ENCODE results near the gene CC2D1A.
A peak's percentile ranks its signal among the peaks of the same experiment; 100 is the strongest.

CC2D1A gene

GRCh38 chr19:13935765-13936510 is 29.9 kb downstream of the CC2D1A start:
- FAIRE-seq (no peak), DNase-seq (ENCODE audit: low spot score) (peak; percentile 45)

GRCh38 chr19:13937479-13938300 is 31.7 kb downstream of the CC2D1A start:
- FAIRE-seq, result peak; percentile 85
- DNase-seq (ENCODE audit: low spot score), result peak; percentile 30

- no peak for FAIRE-seq
- DNase-seq (ENCODE audit: low spot score), result peak; percentile 68
Measured at GRCh38 chr19:13938301-13939064, 32.5 kb downstream of the CC2D1A start, which contains the start of gene PODNL1. Gene PODNL1 (minus strand): TSS chr19:13938417. CDS start chr19:13938181, 236 bp downstream.

- no peak for DNase-seq (ENCODE audit: low spot score)
- no peak for FAIRE-seq
Measured at GRCh38 chr19:13942023-13942684, 36.2 kb downstream of the CC2D1A start.

- DNase-seq (ENCODE audit: low spot score), result no peak
- FAIRE-seq, result no peak
Measured at GRCh38 chr19:13946414-13946813, 40.4 kb downstream of the CC2D1A start.

- FAIRE-seq, result no peak
Measured at GRCh38 chr19:13951043-13951442, 45.0 kb downstream of the CC2D1A start.

GRCh38 chr19:13951799-13952153 is 45.8 kb downstream of the CC2D1A start:
- no peak for FAIRE-seq

More at GRCh38 chr19:13951043-13951442, 45.0 kb downstream of the CC2D1A start:
- DNase-seq (ENCODE audit: low spot score), result no peak

GRCh38 chr19:13952154-13952930 is 46.3 kb downstream of the CC2D1A start, which contains the start of gene DCAF15:
Gene DCAF15 (plus strand): TSS chr19:13952509. CDS start chr19:13952513, 4 bp downstream.
- FAIRE-seq (no peak), DNase-seq (ENCODE audit: low spot score) (peak; percentile 99)

More at GRCh38 chr19:13951799-13952153, 45.8 kb downstream of the CC2D1A start:
- DNase-seq (ENCODE audit: low spot score), result no peak

GRCh38 chr19:13952931-13953531 is 47.0 kb downstream of the CC2D1A start:
- FAIRE-seq (no peak), DNase-seq (ENCODE audit: low spot score) (peak; percentile 46)

- DNase-seq (ENCODE audit: low spot score) (no peak), FAIRE-seq (no peak)
Measured at GRCh38 chr19:13954185-13954584, 48.2 kb downstream of the CC2D1A start.

- FAIRE-seq (no peak), DNase-seq (ENCODE audit: low spot score) (no peak)
Measured at GRCh38 chr19:13955662-13956364, 49.8 kb downstream of the CC2D1A start.

GRCh38 chr19:13956365-13956744 is 50.4 kb downstream of the CC2D1A start:
- no peak for FAIRE-seq
- no peak for DNase-seq (ENCODE audit: low spot score)

- FAIRE-seq, result no peak
- DNase-seq (ENCODE audit: low spot score), result no peak
Measured at GRCh38 chr19:13957051-13957450, 51.0 kb downstream of the CC2D1A start.

GRCh38 chr19:13958043-13958442 is 52.0 kb downstream of the CC2D1A start:
- FAIRE-seq (no peak), DNase-seq (ENCODE audit: low spot score) (no peak)

GRCh38 chr19:13959141-13959961 is 53.4 kb downstream of the CC2D1A start:
- DNase-seq (ENCODE audit: low spot score) (no peak), FAIRE-seq (no peak)

- no peak for DNase-seq (ENCODE audit: low spot score)
- FAIRE-seq, result no peak
Measured at GRCh38 chr19:13959962-13960862, 54.2 kb downstream of the CC2D1A start.
